ENCODE results near the gene CCL7.

DNA sequence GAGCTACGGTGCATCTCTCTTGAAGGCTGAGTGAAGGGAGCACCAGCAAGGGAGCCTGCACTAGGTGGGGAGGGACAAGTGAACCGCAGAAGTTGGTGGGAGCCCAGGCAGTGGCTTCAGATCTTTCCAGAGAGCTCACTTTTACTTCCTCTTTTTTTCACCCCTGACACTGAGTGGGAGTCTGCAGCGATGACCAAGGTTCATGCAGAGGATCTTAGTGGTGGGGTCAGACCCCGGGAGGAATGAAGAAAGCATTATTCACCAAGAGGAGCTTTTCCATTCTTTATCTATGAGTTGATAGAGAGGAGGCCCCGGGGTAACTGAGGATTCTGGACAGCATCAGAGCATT, 18.0 kb upstream of the CCL7 start:
- no peak for TF ChIP-seq CTCF (IDR thresholded peaks at IDR 0.05)
- TF ChIP-seq POLR2A (IDR thresholded peaks at IDR 0.05) = no peak

All from tibial nerve (tissue), 3 donors.